ENCODE results near the gene ACVR1C. TPM values are rescaled to one million over a fixed set of nuclear protein-coding genes. Genes with fewer than 3 reads are reported as not detected.

Gene ACVR1C
- total RNA-seq, 4 donors from 2014 or later: under 0.01 to 0.71 (median 0.06) TPM; not detected in 1

GRCh38 chr2:157661776-157662175 is 33.1 kb upstream of the ACVR1C start:
- Histone ChIP-seq H3K36me3 (no peaks in the 10 kb centered on the region), H3K27ac (replicated peaks in 1 of 4) (no peak overlapping the region), H3K27me3 (no peaks in the 10 kb centered on the region), H3K4me1 (no peaks in the 10 kb centered on the region), H3K4me3 (no peak overlapping the region), H3K9me3 (peaks cover 0 to 4% (median 0%) of the 10 kb centered on the region in 4 donors)
- intact Hi-C loops (cut with DNase I): no loop called here
- WGBS: 81% methylated on average over 4 of the region's 4 CpGs
- DNase-seq (ENCODE audit: extremely low spot score): no peak
- TF ChIP-seq EP300 (IDR thresholded peaks at IDR 0.05): no peak
- no peak for TF ChIP-seq POLR2A (IDR thresholded peaks at IDR 0.05; ENCODE audit: low read depth)
- no peak for TF ChIP-seq POLR2AphosphoS5 (IDR thresholded peaks at IDR 0.05)
- TF ChIP-seq CTCF (IDR thresholded peaks at IDR 0.05): no peak

DNA sequence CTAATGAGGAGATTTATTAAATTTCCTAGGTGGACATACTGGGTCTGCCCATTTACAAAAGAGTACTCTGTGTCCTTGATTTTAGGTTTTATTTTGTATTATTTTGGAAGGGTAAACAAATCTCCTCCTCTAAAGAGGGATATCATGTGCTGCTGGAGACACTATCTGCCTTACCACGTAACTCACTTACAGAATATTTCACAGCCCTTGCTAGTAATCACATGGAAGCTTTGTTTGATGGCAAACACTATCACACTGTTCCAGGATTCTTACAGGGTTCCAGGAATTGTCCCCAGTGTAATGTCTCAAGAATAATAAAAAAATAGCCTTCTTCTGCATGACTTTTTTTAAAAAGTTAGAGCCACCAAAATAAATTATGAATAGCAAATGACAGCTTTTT is 29.2 kb upstream of the ACVR1C start:
- H3K4me3 ChIP-seq: no peak overlapping the region
- H3K27me3 ChIP-seq: no peaks in the 10 kb centered on the region
- H3K4me1 ChIP-seq: no peaks in the 10 kb centered on the region
- no peak overlapping the region for H3K27ac ChIP-seq (replicated peaks in 1 of 4)
- intact Hi-C loops (cut with DNase I): no loop called here
- TF ChIP-seq CTCF (IDR thresholded peaks at IDR 0.05) (no peak), POLR2A (IDR thresholded peaks at IDR 0.05; ENCODE audit: low read depth) (no peak), EP300 (IDR thresholded peaks at IDR 0.05) (no peak)
- DNase-seq (ENCODE audit: extremely low spot score): no peak
- 75% methylated on average over 1 of the region's 1 CpG for WGBS
- H3K36me3 ChIP-seq: no peaks in the 10 kb centered on the region
- H3K9me3 ChIP-seq: no peaks in the 10 kb centered on the region

DNA sequence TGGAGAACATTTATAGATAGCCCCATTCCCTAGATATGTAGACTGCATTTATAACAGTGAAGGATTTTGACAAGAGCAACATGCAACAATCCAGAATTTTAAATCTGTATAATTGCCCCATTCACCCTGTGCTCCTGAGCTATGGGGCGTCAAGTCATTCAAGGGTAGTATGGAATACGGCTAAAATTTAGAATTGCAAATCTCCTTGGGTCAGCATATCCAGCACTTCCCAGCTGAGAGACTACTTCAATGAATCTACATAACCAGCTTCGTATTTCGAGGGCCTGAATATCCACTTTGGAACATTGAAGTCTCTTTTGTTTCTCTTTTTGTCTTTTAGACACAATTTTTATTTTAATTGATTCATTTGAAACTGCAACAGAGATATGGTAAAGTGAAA is 28.4 kb upstream of the ACVR1C start:
- TF ChIP-seq POLR2AphosphoS5 (IDR thresholded peaks at IDR 0.05) (no peak), POLR2A (IDR thresholded peaks at IDR 0.05; ENCODE audit: low read depth) (no peak), EP300 (IDR thresholded peaks at IDR 0.05) (no peak), CTCF (IDR thresholded peaks at IDR 0.05) (no peak)
- Histone ChIP-seq H3K4me1 (no peaks in the 10 kb centered on the region), H3K36me3 (no peaks in the 10 kb centered on the region), H3K27ac (replicated peaks in 1 of 4) (no peak overlapping the region), H3K9me3 (no peaks in the 10 kb centered on the region), H3K4me3 (no peak overlapping the region), H3K27me3 (no peaks in the 10 kb centered on the region)
- intact Hi-C loops (cut with DNase I): no loop called here
- DNase-seq (ENCODE audit: extremely low spot score): no peak
- WGBS: 75% methylated on average over 4 of the region's 4 CpGs

- Histone ChIP-seq H3K4me1 (no peaks in the 10 kb centered on the region), H3K36me3 (no peaks in the 10 kb centered on the region), H3K27ac (replicated peaks in 1 of 4) (no peak overlapping the region), H3K9me3 (no peaks in the 10 kb centered on the region), H3K4me3 (no peak overlapping the region), H3K27me3 (no peaks in the 10 kb centered on the region)
- no peak for DNase-seq (ENCODE audit: extremely low spot score)
- intact Hi-C loops (cut with DNase I): no loop called here
- TF ChIP-seq POLR2AphosphoS5 (IDR thresholded peaks at IDR 0.05) (no peak), EP300 (IDR thresholded peaks at IDR 0.05) (no peak), CTCF (IDR thresholded peaks at IDR 0.05) (no peak), POLR2A (IDR thresholded peaks at IDR 0.05; ENCODE audit: low read depth) (no peak)
Observed at GRCh38 chr2:157644776-157645175, 16.1 kb upstream of the ACVR1C start.

DNA sequence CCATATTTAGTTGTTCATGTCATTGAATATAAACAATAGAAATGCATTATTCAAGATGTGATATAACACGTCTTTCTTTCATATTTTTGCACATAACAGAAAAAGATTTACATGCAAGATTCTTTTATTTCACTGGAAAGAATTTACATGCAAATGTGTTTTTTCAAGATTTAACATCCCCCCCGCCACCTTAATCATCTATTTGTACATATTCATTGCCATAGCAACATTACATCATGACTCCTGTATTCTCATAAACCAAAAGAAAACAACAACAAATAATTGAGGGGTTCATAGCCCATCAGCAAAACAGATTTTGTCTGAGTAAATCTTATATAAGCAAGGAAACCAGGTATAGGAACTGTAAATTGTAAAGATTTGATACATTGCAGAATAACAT is 3.2 kb upstream of the ACVR1C start:
- DNase-seq (ENCODE audit: extremely low spot score): no peak
- TF ChIP-seq CTCF (IDR thresholded peaks at IDR 0.05) (no peak), POLR2A (IDR thresholded peaks at IDR 0.05; ENCODE audit: low read depth) (no peak), EP300 (IDR thresholded peaks at IDR 0.05) (no peak)
- intact Hi-C loops (cut with DNase I): no loop called here
- Histone ChIP-seq H3K27ac (replicated peaks in 1 of 4) (no peak overlapping the region), H3K9me3 (no peaks in the 10 kb centered on the region), H3K36me3 (no peaks in the 10 kb centered on the region), H3K27me3 (peaks cover 0 to 10% (median 0%) of the 10 kb centered on the region in 4 donors), H3K4me1 (peaks cover 5 to 18% (median 13%) of the 10 kb centered on the region in 4 donors), H3K4me3 (no peak overlapping the region)
- 56% methylated on average over 2 of the region's 2 CpGs for WGBS

Measured in esophagus muscularis mucosa (tissue), 4 donors.